IMR-90 (cell line): ENCODE data around the gene SLX4IP. TPM values are rescaled to one million over a fixed set of nuclear protein-coding genes. Genes with fewer than 3 reads are reported as not detected.
A peak's percentile ranks its signal among the peaks of the same experiment; 100 is the strongest.

Experiments
- ATAC-seq: fragments of 200-7000 bp; cut with Tn5 transposase; 2 replicates; pipeline ENCODE4 v1.9.1; 2020; ENCODE audit warnings: low read depth, mild to moderate bottlenecking, moderate library complexity
- BruUV-seq: library from RNA; stranded (reverse); fragments of 400-500 nt; replicated peaks from 2 replicates; lab custom pipeline; 2021; lab: Mats Ljungman, UMichigan
- CTCF ChIA-PET: fragments of 300-600 bp; formaldehyde crosslinking; extraction: SDS; loops from one replicate; lab custom pipeline; 2021; ENCODE audit warnings: antibody characterized with exemption; lab: Yijun Ruan, JAX
- POLR2A ChIA-PET: fragments of 300-600 bp; sonication (Branson Sonifier 250); formaldehyde crosslinking; loops from one replicate; lab custom pipeline; 2022; ENCODE audit warnings: antibody characterized with exemption; ENCODE audit not compliant: unreplicated experiment; lab: Charles Lee
- DNase-seq: peaks from one replicate; pipeline ENCODE4 v3.0.0; 2013
- H2AFZ ChIP-seq: replicated peaks from 2 replicates; pipeline ENCODE3; 2013; ENCODE audit warnings: low read length, mild to moderate bottlenecking; ENCODE audit not compliant: poor library complexity
- H2AK5ac ChIP-seq: 2 replicates; pipeline ENCODE4 v1.6.1; 2013; ENCODE audit warnings: low read depth, low read length, inconsistent platforms
- H2AK9ac ChIP-seq: replicated peaks from 2 replicates; pipeline ENCODE3; 2013; ENCODE audit warnings: mild to moderate bottlenecking, low read depth, low read length, moderate library complexity; ENCODE audit not compliant: poor library complexity
- H2BK120ac ChIP-seq: 2 replicates; pipeline ENCODE4 v1.6.1; 2013; ENCODE audit warnings: low read depth, low read length, inconsistent platforms
- H2BK15ac ChIP-seq: 3 replicates; pipeline ENCODE4 v1.6.1; 2013; ENCODE audit warnings: low read depth, low read length, inconsistent platforms
- H2BK20ac ChIP-seq: 2 replicates; pipeline ENCODE4 v1.6.1; 2013; ENCODE audit warnings: low read depth, mild to moderate bottlenecking, inconsistent platforms, low read length, moderate library complexity
- H2BK5ac ChIP-seq: 2 replicates; pipeline ENCODE4 v1.6.1; 2013; ENCODE audit warnings: mild to moderate bottlenecking, low read depth, low read length, inconsistent platforms; ENCODE audit not compliant: poor library complexity, severe bottlenecking
- H3K14ac ChIP-seq: replicated peaks from 2 replicates; pipeline ENCODE4 v1.6.1; 2013; ENCODE audit warnings: low read depth, low read length, inconsistent platforms
- H3K18ac ChIP-seq: 2 replicates; pipeline ENCODE4 v1.6.1; 2013; ENCODE audit warnings: low read depth, low read length, control low read depth
- H3K23ac ChIP-seq: 2 replicates; pipeline ENCODE4 v1.6.1; 2013; ENCODE audit warnings: low read depth, low read length, inconsistent platforms
- H3K27ac ChIP-seq: 2 replicates; pipeline ENCODE4 v1.5.1; 2013; ENCODE audit warnings: mild to moderate bottlenecking, control low read depth, low read length; ENCODE audit not compliant: insufficient read depth
- H3K27me3 ChIP-seq: 2 replicates; pipeline ENCODE4 v1.6.1; 2013; ENCODE audit warnings: low read length; ENCODE audit not compliant: control insufficient read depth, insufficient read depth
- H3K36me3 ChIP-seq: 2 replicates; pipeline ENCODE4 v1.6.1; 2013; ENCODE audit warnings: low read length, mixed read lengths; ENCODE audit not compliant: control insufficient read depth, insufficient read depth
- H3K4ac ChIP-seq: 2 replicates; pipeline ENCODE4 v1.6.1; 2013; ENCODE audit warnings: low read depth, low read length, inconsistent platforms
- H3K4me1 ChIP-seq: 2 replicates; pipeline ENCODE4 v1.6.1; 2013; ENCODE audit warnings: low read length, mixed read lengths; ENCODE audit not compliant: control insufficient read depth, insufficient read depth
- H3K4me2 ChIP-seq: 2 replicates; pipeline ENCODE4 v1.6.1; 2013; ENCODE audit warnings: low read depth, mild to moderate bottlenecking, control low read depth, low read length, moderate library complexity
- H3K4me3 ChIP-seq: 2 replicates; pipeline ENCODE4 v1.5.1; 2013; ENCODE audit warnings: low read depth, mild to moderate bottlenecking, control low read depth, low read length, moderate library complexity; ENCODE audit not compliant: insufficient read depth
- H3K56ac ChIP-seq: 2 replicates; pipeline ENCODE4 v1.6.1; 2013; ENCODE audit warnings: low read length, inconsistent platforms; ENCODE audit not compliant: insufficient read depth; ENCODE audit errors: extremely low read depth
- H3K79me1 ChIP-seq, 2 experiments: 2 replicates each; pipeline ENCODE4 v1.6.1; 2013; ENCODE audit warnings: low read length in 2 of 2, inconsistent platforms in 1 of 2, low read depth in 1 of 2
- H3K9ac ChIP-seq: 2 replicates; pipeline ENCODE4 v1.6.1; 2013; ENCODE audit warnings: low read depth, low read length, control low read depth
- H3K9me1 ChIP-seq: 2 replicates; pipeline ENCODE4 v1.6.1; 2013; ENCODE audit warnings: low read length, inconsistent platforms; ENCODE audit not compliant: insufficient read depth
- H3K9me3 ChIP-seq: 2 replicates; pipeline ENCODE4 v1.6.1; 2013; ENCODE audit warnings: low read length; ENCODE audit not compliant: control insufficient read depth, insufficient read depth
- H4K20me1 ChIP-seq: 2 replicates; pipeline ENCODE4 v1.6.1; 2013; ENCODE audit warnings: low read length, inconsistent platforms; ENCODE audit not compliant: insufficient read depth
- H4K5ac ChIP-seq: 2 replicates; pipeline ENCODE4 v1.6.1; 2013; ENCODE audit warnings: mild to moderate bottlenecking, low read depth, low read length, control low read depth
- H4K8ac ChIP-seq, 2 experiments: 2 replicates each; pipeline ENCODE4 v1.6.1; 2013; ENCODE audit warnings: low read depth in 2 of 2, low read length in 2 of 2, control low read depth in 1 of 2, inconsistent platforms in 1 of 2
- H4K91ac ChIP-seq: 2 replicates; pipeline ENCODE4 v1.6.1; 2013; ENCODE audit warnings: low read depth, low read length, inconsistent platforms; ENCODE audit not compliant: insufficient read depth
- CEBPB ChIP-seq: IDR thresholded peaks from 2 replicates; pipeline ENCODE4 v1.6.1; 2012; ENCODE audit warnings: low read depth, low read length, improper control_type of control experiment
- MXI1 ChIP-seq: IDR thresholded peaks from 2 replicates; pipeline ENCODE4 v1.6.1; 2012; ENCODE audit warnings: low read depth, mild to moderate bottlenecking, low read length, moderate library complexity, borderline replicate concordance
- WGBS, 2 experiments: methylation state at CpG; one replicate each; pipeline versions ENCODE4 v1.1.5 to v1.1.7; 2013; ENCODE audit warnings: missing lambda C conversion rate in 2 of 2; ENCODE audit not compliant: insufficient read length in 1 of 2; ENCODE audit errors: extremely low coverage in 2 of 2; 5-methylcytosine and 5-hydroxymethylcytosine counted together
- dilution Hi-C: fragments of 300-500 bp; cut with HindIII; formaldehyde crosslinking; loops from one replicate; pipeline ENCODE4 v1.14.3; 2018; ENCODE audit warnings: low sequenced_read_pairs; ENCODE audit not compliant: unreplicated experiment
- in situ Hi-C: fragments of 300-500 bp; cut with MboI; formaldehyde crosslinking; loops from 3 replicates; pipeline ENCODE4 v1.14.3; 2019; ENCODE audit warnings: low sequenced_read_pairs, inconsistent platforms, mixed read lengths
- intact Hi-C: fragments of 100-400 bp; cut with micrococcal nuclease; formaldehyde crosslinking; loops from 2 replicates; pipeline ENCODE4 v1.10.0; 2022
- polyA plus RNA-seq, 3 experiments: library from polyadenylated mRNA; depleted of rRNA; stranded (reverse); fragments of >200 nt; gene quantifications; 2 replicates each; pipeline ENCODE4 v1.2.3, GENCODE V29; 2012; ENCODE audit warnings: low replicate concordance in 1 of 3
- total RNA-seq: library from RNA; depleted of rRNA; stranded (reverse); fragments of >200 nt; gene quantifications from 2 replicates; pipeline ENCODE4 v1.2.3, GENCODE V29; 2012

Gene SLX4IP
- total and polyA plus RNA-seq, 2 of the 4 experiments (the other 2 are of a cell fraction) = 1.3 to 5.9 TPM

DNA sequence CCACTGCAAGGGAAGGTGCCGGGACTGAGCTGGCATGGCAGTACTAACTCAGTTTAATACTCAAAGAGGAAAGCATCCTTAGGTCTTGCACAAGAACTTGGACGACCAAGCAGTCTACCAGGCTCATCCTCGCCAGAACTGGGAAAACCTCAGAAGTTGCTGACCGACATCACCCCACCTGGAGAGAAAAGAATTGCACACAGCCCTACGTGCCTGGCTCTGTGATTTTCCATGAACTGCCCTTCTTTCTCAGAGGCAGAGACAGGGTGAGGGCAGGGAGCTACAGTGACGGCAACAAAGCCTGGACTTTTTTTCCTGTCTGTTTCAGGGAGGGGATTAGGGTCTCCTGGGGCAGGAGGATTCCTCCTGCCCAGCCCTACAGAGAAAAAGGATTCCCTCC, 230.7 kb downstream of the SLX4IP start:
- H3K9me1 ChIP-seq = peaks cover 25% of the 10 kb centered on the region; the same call in 1 of the 2 replicates
- H2BK20ac ChIP-seq = peak overlapping the region; percentile 79; the same call in 1 of the 2 replicates
- peak overlapping the region; percentile 25; the same call in 1 of the 2 replicates for H4K5ac ChIP-seq
- H2AK9ac ChIP-seq = peak overlapping the region; percentile 61
- H3K9me3 ChIP-seq = no peaks in the 10 kb centered on the region
- H4K8ac ChIP-seq = peak overlapping the region in 1 of 2 experiments; percentile 14; a peak in 2 of 4 replicates
- no TSS peak for BruUV-seq
- CTCF ChIA-PET = no interaction called here
- H3K23ac ChIP-seq = peak overlapping the region; percentile 20; the same call in 1 of the 2 replicates
- dilution Hi-C loops = loop anchor here (25.0 kb wide), 1 partner anchor 872 kb away; no protein-coding TSS in a partner anchor
- H3K36me3 ChIP-seq = peaks cover 60% of the 10 kb centered on the region
- peak overlapping the region; percentile 26 for H2AFZ ChIP-seq
- no peak overlapping the region for H3K4me3 ChIP-seq
- TF ChIP-seq CEBPB (peak; percentile 59; the same call in 1 of the 2 replicates), MXI1 (no peak)
- peak; percentile 30 for DNase-seq
- H3K27me3 ChIP-seq = no peaks in the 10 kb centered on the region
- no peak overlapping the region for H3K27ac ChIP-seq
- peaks cover 31% of the 10 kb centered on the region for H4K20me1 ChIP-seq
- WGBS, 2 experiments = 70% methylated on average over 2 of the region's 6 CpGs; no CpG with 5 or more reads in 1 of the 2 experiments
- in situ Hi-C loops = loop anchor here (10.0 kb wide), 1 partner anchor 609 kb away; no protein-coding TSS in a partner anchor
- H4K91ac ChIP-seq = peak overlapping the region; percentile 51
- POLR2A ChIA-PET = no interaction called here
- H3K4me1 ChIP-seq = peaks cover 11% of the 10 kb centered on the region
- no peak for ATAC-seq
- peaks cover 42 to 88% of the 10 kb centered on the region in 2 experiments for H3K79me1 ChIP-seq
- H3K56ac ChIP-seq = no peak overlapping the region
- H2BK120ac ChIP-seq = peak overlapping the region; percentile 63; the same call in 1 of the 2 replicates
- H3K9ac ChIP-seq = no peak overlapping the region
- no peak overlapping the region; the same call in 1 of the 2 replicates for H3K4me2 ChIP-seq
- no peak overlapping the region for H2BK5ac ChIP-seq
- H3K18ac ChIP-seq = peak overlapping the region; percentile 1; the same call in 1 of the 2 replicates
- peak overlapping the region; percentile 53 for H3K14ac ChIP-seq
- peak overlapping the region; percentile 51 for H3K4ac ChIP-seq
- intact Hi-C loops = no loop called here
- no peak overlapping the region; the same call in 2 of the 3 replicates for H2BK15ac ChIP-seq
- H2AK5ac ChIP-seq = peak overlapping the region; percentile 52; the same call in 1 of the 2 replicates
